Adrenal gland (tissue), 12 donors: Measurements from ENCODE around the gene ATP6V0D1. TPM values are rescaled to one million over a fixed set of nuclear protein-coding genes. Genes with fewer than 3 reads are reported as not detected.

Experiments
- DNase-seq, 7 donors: peaks; one replicate each; pipeline ENCODE4 v3.0.0-alpha.2; 2019 to 2020
- H3K27ac ChIP-seq, 5 donors: fragments of 200-600 bp; sonication (generic) in 4 of 5; 1 replicate in 3 of 5; 2 replicates in 2 of 5; pipeline versions ENCODE4 v1.5.1 to v1.8.0; 2016 to 2020; ENCODE audit warnings: mild to moderate bottlenecking in 1 of 5
- H3K27me3 ChIP-seq: fragments of 200-600 bp; 2 replicates; pipeline ENCODE4 v1.8.0; 2021
- H3K36me3 ChIP-seq, 2 donors: fragments of 200-600 bp; replicated peaks in 1 of 2; 1 replicate in 1 of 2; 2 replicates in 1 of 2; pipeline versions ENCODE4 v1.5.1 to v1.8.0; 2018 to 2022
- H3K4me1 ChIP-seq, 2 donors: fragments of 200-600 bp; replicated peaks in 1 of 2; 1 replicate in 1 of 2; 2 replicates in 1 of 2; pipeline versions ENCODE4 v1.5.1 to v1.8.0; 2018 to 2021
- H3K4me3 ChIP-seq, 4 donors: fragments of 200-600 bp; sonication (generic) in 3 of 4; one replicate each; pipeline ENCODE4 v1.5.1; 2016 to 2018
- H3K9me3 ChIP-seq, 3 donors: fragments of 200-600 bp; sonication (generic) in 1 of 3; replicated peaks in 1 of 3; 1 replicate in 2 of 3; 2 replicates in 1 of 3; pipeline versions ENCODE4 v1.5.1 to v1.8.0; 2016 to 2021
- CTCF ChIP-seq, 6 experiments: fragments of 450-650 bp in 4 of 6; fragments of 200-600 bp in 2 of 6; sonication (generic) in 1 of 6; IDR thresholded peaks; 1 replicate in 5 of 6; 2 replicates in 1 of 6; pipeline versions ENCODE4 v1.5.1 to v1.8.0; 2016 to 2021; ENCODE audit warnings: antibody characterized with exemption in 6 of 6, mild to moderate bottlenecking in 2 of 6, moderate library complexity in 1 of 6
- POLR2A ChIP-seq, 2 donors: fragments of 450-650 bp; IDR thresholded peaks; one replicate each; pipeline ENCODE4 v1.6.1; 2017; ENCODE audit warnings: antibody characterized with exemption in 2 of 2, mild to moderate bottlenecking in 2 of 2, moderate library complexity in 1 of 2
- WGBS, 4 donors: extraction: QIAGEN DNeasy Blood & Tissue Kit in 2 of 4; methylation state at CpG; one replicate each; pipeline versions ENCODE4 v1.1.5 to v1.1.7; 2013 to 2017; 5-methylcytosine and 5-hydroxymethylcytosine counted together
- intact Hi-C, 2 donors: fragments of 100-400 bp; cut with DNase I; formaldehyde crosslinking; loops; one replicate each; pipeline versions ENCODE4 v1.14.1 to v1.15.0; 2022 to 2023
- polyA plus RNA-seq, 3 donors: library from polyadenylated mRNA; stranded (reverse); fragments of 200-250 nt in 2 of 3; fragments of 350-450 nt in 1 of 3; fragmentation: Illumina TruSeq in 1 of 3; extraction: RNeasy Lipid Tissue Mini Kit (QIAGEN cat#74804) in 1 of 3; gene quantifications; one replicate each; pipeline ENCODE4 v1.2.3, GENCODE V29; 2013 to 2014
- total RNA-seq, 9 donors: library from RNA; depleted of rRNA in 4 of 9; stranded (reverse); fragments of >200 nt in 4 of 9; fragments of 120-200 nt in 1 of 9; fragmentation: NEBNext Ultra II Directional in 1 of 9; extraction: Animal tissue kit (Norgen Biotek cat#: 25700) in 1 of 9; gene quantifications; one replicate each; pipeline versions ENCODE4 v1.1.0 to v1.2.4, GENCODE V29; 2013 to 2023
- donor health status: healthy with polysubstance abuse.
- donor health status: Bipolar disorder and iron deficiency.
- donor health status: DM: yes; HTN: yes; CAD: no.
- donor health status: DM: no; HTN: no; CAD: no.
- donor health status: DM: no; HTN: no; CAD: no.
- donor health status: DM: yes; HTN: yes; CAD: no.

The ATP6V0D1 gene
- total and polyA plus RNA-seq, 12 donors = 24.1 to 244 (median 144) TPM

GRCh38 chr16:67399218-67399733 is 81.7 kb downstream of the ATP6V0D1 start:
- H3K27me3 ChIP-seq = peaks cover 6% of the 10 kb centered on the region
- H3K4me3 ChIP-seq = no peak overlapping the region
- intact Hi-C loops = no loop called here
- H3K9me3 ChIP-seq = no peaks in the 10 kb centered on the region
- peaks cover 0 to 24% of the 10 kb centered on the region in 2 donors for H3K4me1 ChIP-seq
- TF ChIP-seq POLR2A (IDR thresholded peaks at IDR 0.05) = no peak
- TF ChIP-seq CTCF (IDR thresholded peaks at IDR 0.05) = peak; percentile 44 to 70 (median 56)
- no peaks in the 10 kb centered on the region for H3K36me3 ChIP-seq
- WGBS, 4 donors = 3 to 47% (median 27%) methylated on average over 6 to 42 of the region's 42 CpGs
- DNase-seq = peak in 2 of 7 donors; percentile 32 to 44
- no peak overlapping the region for H3K27ac ChIP-seq

GRCh38 chr16:67398546-67399217 is 82.3 kb downstream of the ATP6V0D1 start:
- intact Hi-C loops = no loop called here
- TF ChIP-seq POLR2A (IDR thresholded peaks at IDR 0.05) = no peak
- no peak for TF ChIP-seq CTCF (IDR thresholded peaks at IDR 0.05)
- Histone ChIP-seq H3K27ac (no peak overlapping the region), H3K9me3 (no peaks in the 10 kb centered on the region), H3K4me3 (no peak overlapping the region), H3K27me3 (peaks cover 8% of the 10 kb centered on the region), H3K4me1 (peaks cover 4 to 30% of the 10 kb centered on the region in 2 donors), H3K36me3 (no peaks in the 10 kb centered on the region)
- WGBS, 4 donors = 84 to 95% (median 91%) methylated on average over 14 to 19 of the region's 19 CpGs
- DNase-seq = no peak

GRCh38 chr16:67397812-67398545 is 83.0 kb downstream of the ATP6V0D1 start:
- DNase-seq = no peak
- Histone ChIP-seq H3K36me3 (no peaks in the 10 kb centered on the region), H3K4me1 (peaks cover 11 to 37% of the 10 kb centered on the region in 2 donors), H3K27ac (no peak overlapping the region), H3K4me3 (no peak overlapping the region), H3K9me3 (no peaks in the 10 kb centered on the region), H3K27me3 (peaks cover 8% of the 10 kb centered on the region)
- TF ChIP-seq CTCF (IDR thresholded peaks at IDR 0.05) = no peak
- no peak for TF ChIP-seq POLR2A (IDR thresholded peaks at IDR 0.05)
- WGBS, 4 donors = 81 to 85% (median 83%) methylated on average over 13 to 22 of the region's 22 CpGs
- intact Hi-C loops = no loop called here

GRCh38 chr16:67397036-67397801 is 83.7 kb downstream of the ATP6V0D1 start:
- no peaks in the 10 kb centered on the region for H3K36me3 ChIP-seq
- peak overlapping the region in 1 of 5 donors; percentile 1 for H3K27ac ChIP-seq
- 63 to 73% (median 67%) methylated on average over 4 to 15 of the region's 15 CpGs for WGBS, 4 donors
- H3K4me3 ChIP-seq = no peak overlapping the region
- H3K9me3 ChIP-seq = no peaks in the 10 kb centered on the region
- TF ChIP-seq CTCF (IDR thresholded peaks at IDR 0.05) (no peak), POLR2A (IDR thresholded peaks at IDR 0.05) (no peak)
- intact Hi-C loops = no loop called here
- H3K27me3 ChIP-seq = peaks cover 8% of the 10 kb centered on the region
- no peak for DNase-seq
- peaks cover 14 to 41% of the 10 kb centered on the region in 2 donors for H3K4me1 ChIP-seq
